HepG2 (cell line): ENCODE data around the gene EDEM3. TPM values are rescaled to one million over a fixed set of nuclear protein-coding genes. Genes with fewer than 3 reads are reported as not detected.

Source experiments
- ATAC-seq: fragments of 200-7000 bp; cut with Tn5 transposase; 3 replicates; pipeline ENCODE4 v1.9.1; 2020; ENCODE audit warnings: mild to moderate bottlenecking, moderate library complexity
- BruUV-seq: library from RNA; stranded (reverse); fragments of 400-500 nt; replicated peaks from 2 replicates; lab custom pipeline; 2021; lab: Mats Ljungman, UMichigan
- CTCF ChIA-PET: fragments of 300-600 bp; formaldehyde crosslinking; extraction: SDS; loops from one replicate; lab custom pipeline; 2021; ENCODE audit warnings: low total read pairs, inconsistent platforms, low intra/inter-chr PET ratio; lab: Yijun Ruan, JAX
- POLR2A ChIA-PET: fragments of 350-600 bp; sonication (Branson Sonifier 250); formaldehyde crosslinking; loops from one replicate; lab custom pipeline; 2020; ENCODE audit warnings: antibody characterized with exemption, inconsistent platforms; lab: Yijun Ruan, JAX
- DNase-seq: peaks from one replicate; pipeline ENCODE4 v3.0.0-alpha.2; 2015; ENCODE audit warnings: low spot score
- FAIRE-seq: peaks from 3 replicates; lab custom pipeline; 2011; peaks lifted over from hg19 to GRCh38; lab: Jason Lieb, UNC
- H2AFZ ChIP-seq: one replicate; pipeline ENCODE4 v1.6.1; 2011; ENCODE audit warnings: low read length, inconsistent platforms
- H3K27ac ChIP-seq: fragments of 300-600 bp; 3 replicates; pipeline ENCODE4 v1.8.0; 2011; ENCODE audit warnings: mixed run types, mild to moderate bottlenecking, mixed read lengths, low read length, inconsistent platforms; ENCODE audit not compliant: insufficient read depth; ENCODE audit errors: extremely low read length
- H3K27me3 ChIP-seq, 2 experiments: fragments of 200-600 bp in 1 of 2; 2 replicates in 1 of 2; 3 replicates in 1 of 2; pipeline versions ENCODE4 v1.6.0 to v1.8.0; 2011; ENCODE audit warnings: low read length in 2 of 2, mild to moderate bottlenecking in 2 of 2, moderate library complexity in 2 of 2, inconsistent platforms in 1 of 2; ENCODE audit not compliant: insufficient read depth in 2 of 2, control insufficient read depth in 1 of 2
- H3K36me3 ChIP-seq, 2 experiments: fragments of 200-600 bp in 1 of 2; replicated peaks in 1 of 2; 2 replicates in 1 of 2; 3 replicates in 1 of 2; pipeline versions ENCODE4 v1.5.1 to v1.8.0; 2011; ENCODE audit warnings: low read length in 2 of 2, inconsistent platforms in 1 of 2; ENCODE audit not compliant: insufficient read depth in 2 of 2, control insufficient read depth in 1 of 2
- H3K4me1 ChIP-seq: 2 replicates; pipeline ENCODE4 v1.5.1; 2012; ENCODE audit warnings: low read length, inconsistent platforms; ENCODE audit not compliant: insufficient read depth
- H3K4me2 ChIP-seq: 2 replicates; pipeline ENCODE4 v1.6.0; 2011; ENCODE audit warnings: low read depth, low read length, inconsistent platforms
- H3K4me3 ChIP-seq, 3 experiments: fragments of 200-600 bp in 1 of 3; sonication (generic), shearing (Covaris generic) in 1 of 3; replicated peaks in 1 of 3; 2 replicates each; pipeline ENCODE4 v1.5.1; 2011 to 2016; ENCODE audit warnings: low read length in 3 of 3, inconsistent platforms in 2 of 3, low read depth in 2 of 3, mild to moderate bottlenecking in 2 of 3, control low read depth in 1 of 3, mixed read lengths in 1 of 3; ENCODE audit not compliant: insufficient read depth in 1 of 3
- H3K79me2 ChIP-seq: one replicate; pipeline ENCODE4 v1.6.1; 2011; ENCODE audit warnings: low read length, inconsistent platforms; ENCODE audit not compliant: insufficient read depth
- H3K9ac ChIP-seq: 2 replicates; pipeline ENCODE4 v1.6.0; 2011; ENCODE audit warnings: mild to moderate bottlenecking, low read depth, low read length, inconsistent platforms; ENCODE audit not compliant: insufficient read depth
- H3K9me3 ChIP-seq: 2 replicates; pipeline ENCODE4 v1.5.1; 2012; ENCODE audit warnings: mild to moderate bottlenecking, low read length
- H4K20me1 ChIP-seq: 2 replicates; pipeline ENCODE4 v1.6.0; 2011; ENCODE audit warnings: inconsistent platforms, mild to moderate bottlenecking, low read length, moderate library complexity; ENCODE audit not compliant: insufficient read depth
- AGO1 ChIP-seq: fragments of 200-400 bp; formaldehyde crosslinking; IDR thresholded peaks from 2 replicates; pipeline ENCODE4 v1.6.1; 2017; ENCODE audit warnings: mild to moderate bottlenecking, low read depth, low read length, moderate library complexity; ENCODE audit not compliant: poor library complexity, severe bottlenecking
- DNMT1 ChIP-seq: sonication (generic); formaldehyde crosslinking; IDR thresholded peaks from 2 replicates; pipeline ENCODE4 v1.5.1; 2020; ENCODE audit warnings: mild to moderate bottlenecking, missing genetic modification reagents
- NFKB2 ChIP-seq: sonication (generic); formaldehyde crosslinking; IDR thresholded peaks from 2 replicates; pipeline ENCODE4 v1.4.0; 2020; ENCODE audit warnings: missing genetic modification reagents, borderline replicate concordance
- PATZ1 ChIP-seq: sonication (generic); formaldehyde crosslinking; IDR thresholded peaks from 2 replicates; pipeline ENCODE4 v1.4.0; 2020; ENCODE audit warnings: missing genetic modification reagents
- SMAD1 ChIP-seq: sonication (generic); formaldehyde crosslinking; IDR thresholded peaks from 2 replicates; pipeline ENCODE4 v1.4.0; 2020; ENCODE audit warnings: missing genetic modification reagents, low read depth, mild to moderate bottlenecking, borderline replicate concordance
- SRF ChIP-seq: IDR thresholded peaks from 2 replicates; pipeline ENCODE4 v1.6.1; 2011; ENCODE audit warnings: mild to moderate bottlenecking, low read depth, low read length, moderate library complexity
- TBX2 ChIP-seq: sonication (generic); formaldehyde crosslinking; IDR thresholded peaks from 2 replicates; pipeline ENCODE4 v1.5.0; 2020; ENCODE audit warnings: missing genetic modification reagents, mild to moderate bottlenecking, borderline replicate concordance
- YY1 ChIP-seq: IDR thresholded peaks from 2 replicates; pipeline ENCODE4 v1.6.1; 2011; ENCODE audit warnings: low read length, low read depth, moderate library complexity, mild to moderate bottlenecking; ENCODE audit not compliant: insufficient read depth, insufficient replicate concordance
- ZC3H4 ChIP-seq: sonication (generic); formaldehyde crosslinking; IDR thresholded peaks from 2 replicates; pipeline ENCODE4 v1.4.0; 2020; ENCODE audit warnings: missing genetic modification reagents, borderline replicate concordance
- ZNF234 ChIP-seq: sonication (generic); formaldehyde crosslinking; conservative IDR thresholded peaks from 2 replicates; pipeline ENCODE4 v1.5.1; 2020; ENCODE audit warnings: mild to moderate bottlenecking, missing genetic modification reagents
- WGBS: methylation state at CpG from one replicate; pipeline ENCODE4 v1.1.6; 2017; ENCODE audit warnings: low lambda C conversion rate; 5-methylcytosine and 5-hydroxymethylcytosine counted together
- in situ Hi-C: cut with HindIII; loops from 2 replicates; pipeline ENCODE4 v1.10.0; 2017; ENCODE audit warnings: low pct_unique_long_range_greater_than_20kb; ENCODE audit not compliant: extremely low pct_ligation_motif_present
- intact Hi-C: fragments of 100-400 bp; cut with micrococcal nuclease; formaldehyde crosslinking; loops from one replicate; pipeline ENCODE4 v1.10.0; 2022; ENCODE audit not compliant: unreplicated experiment
- polyA plus RNA-seq, 8 experiments: library from polyadenylated mRNA; depleted of rRNA in 3 of 8; stranded (reverse) in 7 of 8; unstranded in 1 of 8; fragments of >200 nt; fragmentation: Illumina TruSeq in 4 of 8; extraction: Trizol in 4 of 8; gene quantifications; 2 replicates each; pipeline versions ENCODE4 v1.2.1 to v1.2.3, GENCODE V29; 2011 to 2016; ENCODE audit warnings: low read depth in 4 of 8, missing spikeins in 1 of 8, mixed read lengths in 1 of 8; ENCODE audit not compliant: insufficient read depth in 1 of 8
- total RNA-seq, 5 experiments: library from RNA; depleted of rRNA; stranded (reverse); fragments of >200 nt; fragmentation: Illumina TruSeq; extraction: Trizol; gene quantifications; 2 replicates each; pipeline ENCODE4 v1.2.3, GENCODE V29; 2016; ENCODE audit warnings: low read depth in 1 of 5
- TF ChIP-seq, protein P1 (sequence below): sonication (generic); formaldehyde crosslinking; IDR thresholded peaks from 2 replicates; pipeline ENCODE4 v1.4.0; 2020; ENCODE audit warnings: missing genetic modification reagents, borderline replicate concordance

EDEM3 gene
- total and polyA plus RNA-seq, 2 of the 13 experiments (the other 11 are each of a cell fraction or from before 2014, with no cell fraction given) = 13.1 to 18.2 TPM

DNA sequence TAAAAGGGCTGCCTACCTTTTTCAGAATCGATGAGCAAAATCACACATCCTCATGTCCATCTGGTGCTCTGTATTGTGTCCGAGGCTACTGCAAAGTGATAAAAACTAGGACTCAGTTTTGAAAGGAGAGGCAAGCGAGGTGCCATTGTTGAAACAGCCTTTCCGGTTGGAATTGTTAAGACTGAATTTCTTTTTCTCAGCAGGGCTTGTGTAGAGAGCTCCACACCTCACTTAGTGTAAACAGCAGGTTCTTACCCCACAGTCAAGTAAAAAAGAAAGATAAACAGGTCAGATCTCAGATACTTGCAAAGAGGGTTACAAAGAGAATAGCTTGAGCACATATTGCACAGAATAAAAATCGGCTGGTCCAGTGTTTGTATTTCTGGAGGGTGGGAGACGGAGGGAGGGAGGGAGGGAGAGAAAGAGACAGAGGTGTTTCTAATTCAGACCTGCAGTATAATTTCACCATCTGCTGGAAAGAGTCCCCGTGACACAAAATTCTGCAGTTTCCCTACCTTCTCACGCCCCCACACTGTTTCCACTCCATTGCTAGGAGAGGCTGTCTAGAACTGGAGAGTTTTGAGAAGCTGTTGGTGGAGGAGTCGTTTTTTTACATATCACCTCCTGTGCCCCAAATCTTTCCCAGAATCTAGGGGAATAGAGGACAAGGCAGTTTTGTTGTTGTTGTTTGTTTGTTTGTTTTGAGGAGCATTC, 82.5 kb downstream of the EDEM3 start:
- H3K9ac ChIP-seq = no peak overlapping the region
- H3K4me1 ChIP-seq = no peaks in the 10 kb centered on the region
- FAIRE-seq = no peak
- no peaks in the 10 kb centered on the region for H3K79me2 ChIP-seq
- H2AFZ ChIP-seq = no peak overlapping the region
- in situ Hi-C loops = loop anchor here (25.0 kb wide), 1 partner anchor 585 kb away; no protein-coding TSS in a partner anchor
- no peak for ATAC-seq
- ChIA-PET CTCF (no interaction called here), POLR2A (no interaction called here)
- H3K4me3 ChIP-seq = no peak overlapping the region
- no peak for TF ChIP-seq SMAD1 (CRISPR knock-in tag)
- no peak for TF ChIP-seq DNMT1
- TF ChIP-seq PATZ1 (CRISPR knock-in tag) = no peak
- no peak for TF ChIP-seq AGO1
- TF ChIP-seq, protein P1, sequence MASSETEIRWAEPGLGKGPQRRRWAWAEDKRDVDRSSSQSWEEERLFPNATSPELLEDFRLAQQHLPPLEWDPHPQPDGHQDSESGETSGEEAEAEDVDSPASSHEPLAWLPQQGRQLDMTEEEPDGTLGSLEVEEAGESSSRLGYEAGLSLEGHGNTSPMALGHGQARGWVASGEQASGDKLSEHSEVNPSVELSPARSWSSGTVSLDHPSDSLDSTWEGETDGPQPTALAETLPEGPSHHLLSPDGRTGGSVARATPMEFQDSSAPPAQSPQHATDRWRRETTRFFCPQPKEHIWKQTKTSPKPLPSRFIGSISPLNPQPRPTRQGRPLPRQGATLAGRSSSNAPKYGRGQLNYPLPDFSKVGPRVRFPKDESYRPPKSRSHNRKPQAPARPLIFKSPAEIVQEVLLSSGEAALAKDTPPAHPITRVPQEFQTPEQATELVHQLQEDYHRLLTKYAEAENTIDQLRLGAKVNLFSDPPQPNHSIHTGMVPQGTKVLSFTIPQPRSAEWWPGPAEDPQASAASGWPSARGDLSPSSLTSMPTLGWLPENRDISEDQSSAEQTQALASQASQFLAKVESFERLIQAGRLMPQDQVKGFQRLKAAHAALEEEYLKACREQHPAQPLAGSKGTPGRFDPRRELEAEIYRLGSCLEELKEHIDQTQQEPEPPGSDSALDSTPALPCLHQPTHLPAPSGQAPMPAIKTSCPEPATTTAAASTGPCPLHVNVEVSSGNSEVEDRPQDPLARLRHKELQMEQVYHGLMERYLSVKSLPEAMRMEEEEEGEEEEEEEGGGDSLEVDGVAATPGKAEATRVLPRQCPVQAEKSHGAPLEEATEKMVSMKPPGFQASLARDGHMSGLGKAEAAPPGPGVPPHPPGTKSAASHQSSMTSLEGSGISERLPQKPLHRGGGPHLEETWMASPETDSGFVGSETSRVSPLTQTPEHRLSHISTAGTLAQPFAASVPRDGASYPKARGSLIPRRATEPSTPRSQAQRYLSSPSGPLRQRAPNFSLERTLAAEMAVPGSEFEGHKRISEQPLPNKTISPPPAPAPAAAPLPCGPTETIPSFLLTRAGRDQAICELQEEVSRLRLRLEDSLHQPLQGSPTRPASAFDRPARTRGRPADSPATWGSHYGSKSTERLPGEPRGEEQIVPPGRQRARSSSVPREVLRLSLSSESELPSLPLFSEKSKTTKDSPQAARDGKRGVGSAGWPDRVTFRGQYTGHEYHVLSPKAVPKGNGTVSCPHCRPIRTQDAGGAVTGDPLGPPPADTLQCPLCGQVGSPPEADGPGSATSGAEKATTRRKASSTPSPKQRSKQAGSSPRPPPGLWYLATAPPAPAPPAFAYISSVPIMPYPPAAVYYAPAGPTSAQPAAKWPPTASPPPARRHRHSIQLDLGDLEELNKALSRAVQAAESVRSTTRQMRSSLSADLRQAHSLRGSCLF (CRISPR knock-in tag) = no peak
- no peak for TF ChIP-seq NFKB2 (CRISPR knock-in tag)
- no peak for TF ChIP-seq TBX2
- TF ChIP-seq YY1 = no peak
- TF ChIP-seq ZNF234 (CRISPR knock-in tag) = no peak
- no peak for TF ChIP-seq SRF
- TF ChIP-seq ZC3H4 (CRISPR knock-in tag) = no peak
- H3K27me3 ChIP-seq = peaks cover 0 to 25% of the 10 kb centered on the region in 2 experiments; a peak in 2 of 5 replicates
- WGBS = 13% methylated on average over 9 of the region's 9 CpGs
- no peaks in the 10 kb centered on the region for H4K20me1 ChIP-seq
- BruUV-seq = no TSS peak
- no peak for DNase-seq
- no peak overlapping the region for H3K4me2 ChIP-seq
- H3K9me3 ChIP-seq = no peaks in the 10 kb centered on the region
- H3K36me3 ChIP-seq = no peaks in the 10 kb centered on the region
- intact Hi-C loops = no loop called here
- H3K27ac ChIP-seq = no peak overlapping the region
